Fibroblast of the conjunctiva (primary cell): ENCODE results near the gene NKX6-2.
"Not testable (repeated sequence)": the region's sequence is repeated elsewhere in the genome, so short reads cannot be mapped to it uniquely, and the experiment has no call there.

ENCODE experiments used
- DNase-seq: peaks from one replicate; pipeline ENCODE4 v3.0.0-alpha.2; 2010; ENCODE audit warnings: low read depth

Gene NKX6-2

DNA sequence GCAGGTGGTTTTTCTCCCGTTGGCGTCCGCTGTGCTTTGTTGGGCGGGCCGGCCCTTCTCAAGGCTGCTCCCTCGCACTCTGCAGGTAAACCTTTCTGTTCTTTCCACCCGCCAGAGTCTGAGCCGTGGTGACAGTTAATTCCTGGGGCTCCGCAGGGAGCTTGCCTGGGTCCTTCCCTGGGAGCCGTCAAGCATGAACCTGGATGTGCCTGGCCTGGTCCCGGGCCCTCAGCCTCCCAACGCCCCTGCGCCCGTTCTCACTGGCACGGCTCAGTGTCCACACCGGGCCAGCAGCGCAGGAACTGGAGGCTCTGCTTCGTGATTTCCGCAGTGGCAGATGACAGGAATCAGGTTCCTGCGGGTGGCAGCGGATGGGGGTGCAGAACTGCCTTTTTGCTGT, 10.9 kb upstream of the NKX6-2 start:
- DNase-seq = no peak

DNA sequence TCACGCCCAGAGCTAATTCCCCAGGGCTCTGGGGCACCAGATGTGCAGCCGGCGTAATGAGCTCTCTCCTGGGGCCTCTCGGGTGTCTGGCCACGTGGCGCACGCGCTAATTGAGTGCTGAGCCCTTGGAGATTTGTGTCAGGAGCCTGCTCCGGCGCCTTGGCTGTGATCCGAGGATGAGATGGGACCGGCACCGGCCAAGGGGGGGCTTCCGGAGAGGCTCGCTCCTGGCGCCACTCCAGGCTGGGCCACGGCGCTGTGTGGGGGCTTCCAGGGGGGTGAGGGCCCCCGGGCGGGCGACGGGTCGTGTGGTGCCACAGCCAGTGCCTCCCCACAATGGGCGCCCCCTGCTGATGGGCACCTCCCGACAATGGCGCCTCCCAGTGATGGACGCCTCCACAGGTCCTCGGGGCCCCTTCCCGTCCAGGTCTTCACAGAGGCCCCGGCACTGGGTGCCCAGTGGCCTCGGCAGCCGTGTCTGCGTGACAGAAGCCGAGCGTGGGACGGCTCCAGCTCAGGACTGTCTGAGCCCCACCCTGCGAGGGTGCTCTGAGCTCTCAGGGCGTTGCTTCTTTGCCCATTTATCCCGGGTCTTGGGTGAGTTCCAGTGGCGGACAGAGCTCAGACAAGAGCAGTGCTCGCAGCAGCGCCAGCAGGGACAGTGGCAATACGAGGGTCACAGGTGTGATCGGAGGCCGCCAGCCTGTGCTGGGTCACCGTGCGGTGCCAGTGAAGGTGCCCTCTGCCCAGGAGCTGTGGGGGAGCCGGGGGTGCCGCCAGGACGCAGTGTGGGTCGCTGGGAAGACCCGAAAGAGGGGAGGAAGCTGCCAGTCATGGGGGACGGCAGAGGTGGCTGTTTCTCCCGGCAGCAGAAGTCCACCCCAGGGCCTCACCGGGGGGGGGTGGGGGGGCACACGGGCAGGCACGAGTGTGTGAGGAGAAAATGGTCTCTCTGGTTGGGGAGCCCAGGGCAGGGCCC, 8.2 kb upstream of the NKX6-2 start:
- DNase-seq = no peak

DNA sequence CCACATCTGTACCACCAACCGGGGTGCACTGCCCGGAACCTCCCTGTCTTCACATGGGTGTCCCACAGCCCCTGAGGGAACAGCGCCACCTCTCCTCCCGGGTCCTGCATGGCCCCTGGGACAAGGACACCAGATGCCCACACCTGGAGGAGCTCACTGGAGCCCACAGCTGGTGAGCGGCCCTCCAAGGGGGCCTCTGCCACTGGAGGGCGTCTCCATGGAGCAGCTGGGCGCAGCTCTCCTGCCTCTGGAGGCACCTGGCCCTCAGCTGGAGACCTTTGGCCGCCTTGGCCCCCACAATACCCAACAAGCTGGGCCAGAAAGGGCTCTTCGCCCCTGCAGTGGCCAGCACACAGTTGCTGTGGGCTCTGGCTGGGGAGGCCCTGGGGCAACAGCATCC, 7.3 kb upstream of the NKX6-2 start:
- no peak for DNase-seq

DNA sequence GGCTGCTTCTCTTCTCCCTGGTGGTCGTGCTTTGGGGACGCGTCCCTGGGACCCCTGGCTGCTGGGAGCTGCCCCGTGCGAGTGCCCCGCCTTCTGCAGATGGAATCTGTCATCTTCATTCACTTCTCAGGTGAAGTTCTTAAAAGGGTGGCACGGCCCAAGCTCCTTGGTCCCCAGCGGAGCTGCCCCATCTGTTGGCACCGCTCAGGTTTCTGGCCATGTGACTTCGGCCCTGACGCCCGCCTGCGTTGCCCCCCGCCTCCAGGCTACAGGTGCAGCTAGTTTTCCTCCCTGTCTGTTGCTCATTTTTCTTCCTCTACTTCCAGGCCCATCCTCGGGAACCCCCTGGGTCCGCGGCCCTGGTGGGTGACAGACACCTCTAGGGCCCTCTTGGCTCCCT, 6.8 kb upstream of the NKX6-2 start:
- no peak for DNase-seq

DNA sequence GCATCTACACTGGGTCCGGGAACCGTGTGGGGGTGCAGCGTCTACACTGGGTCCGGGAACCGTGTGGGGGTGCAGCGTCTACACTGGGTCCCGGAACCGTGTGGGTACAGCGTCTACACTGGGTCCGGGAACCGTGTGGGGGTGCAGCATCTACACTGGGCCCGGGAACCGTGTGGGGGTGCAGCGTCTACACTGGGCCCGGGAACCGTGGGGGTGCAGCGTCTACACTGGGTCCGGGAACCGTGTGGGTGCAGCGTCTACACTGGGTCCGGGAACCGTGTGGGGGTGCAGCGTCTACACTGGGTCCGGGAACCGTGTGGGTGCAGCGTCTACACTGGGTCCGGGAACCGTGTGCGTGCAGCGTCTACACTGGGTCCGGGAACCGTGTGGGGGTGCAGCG, 6.2 kb upstream of the NKX6-2 start:
- DNase-seq = not testable (repeated sequence)

DNA sequence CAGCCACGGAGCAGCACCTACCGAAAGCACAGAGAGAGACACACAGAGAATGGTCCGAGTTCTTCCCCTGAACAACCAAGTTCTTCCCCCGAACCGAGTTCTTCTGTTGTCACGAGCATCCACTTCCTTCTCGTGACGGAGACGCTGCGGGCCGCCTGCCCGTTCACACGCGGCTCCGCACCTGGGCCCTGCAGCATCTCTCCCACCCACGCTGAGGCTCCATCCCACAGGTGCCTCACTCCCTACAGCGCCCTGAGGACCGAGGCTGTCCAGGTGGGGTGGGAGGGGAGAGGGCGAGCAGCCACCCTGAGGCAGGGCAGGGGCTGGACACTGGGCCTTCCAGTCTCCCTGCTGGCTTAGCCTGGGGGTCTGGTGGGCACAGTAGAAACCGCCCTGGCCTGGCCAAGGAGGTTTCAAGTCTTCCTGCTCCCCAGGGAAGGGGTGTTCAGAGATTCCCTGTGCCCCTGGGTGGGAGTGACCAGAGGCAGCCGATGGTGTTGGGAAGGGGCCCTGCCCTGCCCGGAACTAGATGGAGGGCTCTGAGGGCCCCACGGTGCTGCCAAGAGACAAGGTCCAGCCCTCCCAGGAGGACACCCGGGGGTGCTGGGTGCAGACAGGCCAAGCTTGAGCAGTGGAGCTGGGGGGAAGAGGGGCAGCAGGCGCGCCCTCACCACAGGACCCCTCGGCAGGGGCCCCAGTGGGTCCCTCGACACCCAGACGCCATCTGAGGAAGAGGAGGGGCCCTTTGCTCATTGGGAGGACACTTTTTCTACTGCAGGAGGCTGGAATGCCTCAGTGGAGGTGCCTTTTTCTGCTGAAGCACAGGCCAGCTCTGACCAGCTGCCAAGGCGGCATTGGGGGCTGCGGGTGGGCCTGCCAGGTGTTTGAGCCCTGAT, 5.2 kb upstream of the NKX6-2 start:
- DNase-seq = no peak

DNA sequence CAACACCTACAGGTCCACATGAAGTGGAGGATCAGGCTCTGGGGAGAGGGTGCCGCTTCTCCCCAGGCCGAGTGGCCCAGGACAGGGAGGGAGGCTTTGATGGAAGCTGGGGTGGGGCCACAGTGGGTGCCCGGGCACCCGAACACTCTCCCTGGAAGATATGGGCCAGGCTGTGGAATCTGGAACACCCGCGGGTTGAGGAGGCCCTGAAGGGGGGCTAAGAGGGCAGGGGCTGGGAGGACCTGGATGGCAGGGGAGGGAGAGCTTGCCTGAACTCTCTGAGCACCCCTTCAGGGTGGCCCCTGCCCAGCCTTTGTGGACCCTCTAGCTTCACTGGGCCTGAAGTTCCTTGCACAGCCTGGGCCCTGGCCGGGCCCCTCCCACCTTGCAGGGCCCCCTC, 4.5 kb upstream of the NKX6-2 start:
- no peak for DNase-seq

DNA sequence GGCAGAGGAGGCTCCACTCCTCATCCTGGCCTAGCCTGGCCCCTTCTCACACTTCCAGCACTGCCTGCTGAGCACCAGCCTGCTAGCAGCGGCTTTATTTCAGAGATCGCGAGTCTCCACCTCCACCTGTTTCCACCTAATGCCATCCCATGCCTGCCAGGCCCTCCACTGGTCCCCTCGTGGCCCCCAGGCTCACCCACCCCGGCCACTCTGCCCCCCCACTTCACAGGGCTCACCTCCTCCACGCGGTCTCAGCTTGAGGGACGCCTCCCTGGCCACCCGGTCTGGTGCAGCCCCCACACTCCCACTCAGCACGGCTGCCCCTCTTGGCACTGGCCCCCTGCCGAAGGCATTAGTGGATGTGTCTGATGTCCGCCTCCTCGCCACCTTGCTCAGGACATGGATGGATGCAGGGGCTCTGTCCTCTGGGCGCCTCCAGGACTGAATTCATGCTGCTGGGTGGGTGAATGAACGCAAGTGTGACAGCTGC, 3.8 kb upstream of the NKX6-2 start:
- DNase-seq = no peak

DNA sequence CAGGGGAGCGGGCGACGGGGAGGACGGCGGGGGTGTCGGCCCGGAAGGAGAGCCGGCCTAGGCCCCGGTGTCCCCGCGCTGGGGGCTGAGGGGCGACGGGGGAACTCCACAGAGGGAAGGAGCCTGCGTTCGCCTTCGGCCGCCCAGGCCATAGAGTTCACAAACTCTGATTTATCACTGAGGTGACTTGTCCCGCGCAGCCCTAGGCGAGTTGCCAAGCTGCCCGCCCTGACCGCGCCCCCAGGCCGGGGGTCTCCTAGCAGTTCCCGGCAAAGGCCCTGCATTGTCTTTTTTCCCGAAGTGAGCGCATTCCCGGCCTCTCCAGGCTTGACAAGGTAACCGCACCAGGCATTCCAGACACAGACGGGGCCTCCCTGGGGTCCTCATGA, 2.9 kb upstream of the NKX6-2 start:
- DNase-seq = no peak

DNA sequence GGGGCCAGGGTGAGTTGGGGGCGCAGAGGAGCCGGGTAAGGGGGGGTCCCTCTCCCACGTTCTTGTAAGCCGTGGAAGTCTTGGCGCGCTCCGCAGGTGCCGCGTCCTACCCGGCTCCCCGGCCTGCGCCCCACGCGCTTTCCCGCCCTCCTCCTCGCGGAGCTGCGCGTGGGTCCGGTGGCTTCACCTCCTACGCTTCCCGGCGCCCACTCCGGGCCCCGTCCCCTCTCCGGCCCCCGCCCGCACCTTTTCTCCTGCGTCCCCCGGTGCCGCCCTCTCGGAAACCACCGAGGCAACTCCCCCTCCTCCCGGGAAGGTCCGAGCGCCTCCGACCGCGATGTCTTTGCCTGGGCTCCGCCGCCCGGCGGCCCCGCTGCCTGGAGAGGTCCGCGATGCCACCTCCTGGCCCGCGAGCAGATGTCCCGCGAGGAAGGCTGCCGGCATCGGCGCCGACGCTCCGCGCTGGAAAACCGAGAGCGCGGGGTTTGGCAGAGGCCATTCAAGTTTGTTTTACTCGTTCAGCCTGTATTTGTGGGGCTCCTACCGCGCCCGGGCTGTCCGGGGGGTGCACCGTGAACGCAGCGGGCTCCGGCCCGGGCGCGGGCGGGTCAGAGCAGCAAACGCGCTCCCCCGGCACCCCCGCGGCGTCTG, 2.4 kb upstream of the NKX6-2 start:
- DNase-seq = no peak

DNA sequence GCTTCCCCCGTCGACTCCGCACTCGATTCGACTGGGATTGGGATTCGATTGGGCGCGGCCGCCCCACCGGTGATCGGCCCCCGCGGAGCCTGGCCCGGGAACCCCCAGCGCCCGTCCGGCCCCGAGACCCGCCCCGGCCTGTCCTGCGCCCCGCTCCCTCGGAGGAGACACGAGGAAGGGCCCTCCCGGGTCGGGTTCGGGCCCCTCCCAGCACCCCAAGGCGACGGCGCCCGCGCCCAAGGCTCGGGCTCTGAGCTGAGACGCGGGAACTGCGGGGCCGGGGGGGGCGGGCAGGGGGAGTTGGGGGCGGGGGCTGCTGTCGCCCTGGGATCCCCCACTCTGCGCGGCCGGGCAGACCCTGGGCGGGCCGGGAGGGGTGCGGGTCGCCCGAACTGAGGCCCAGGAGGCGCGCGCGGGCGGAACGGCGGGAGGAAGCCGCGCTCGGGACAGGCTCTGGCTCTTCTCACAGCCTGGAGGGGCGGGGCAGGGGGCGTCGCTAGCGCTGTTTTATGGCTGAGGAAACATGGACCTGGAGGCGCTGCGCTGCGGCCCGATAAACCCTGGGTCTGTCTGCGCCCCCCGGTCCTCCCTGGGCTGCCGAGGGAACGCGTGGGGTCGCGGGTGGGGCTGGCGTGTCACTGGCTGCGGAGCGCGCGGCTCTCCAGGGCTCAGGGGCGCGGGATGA, 1.7 kb upstream of the NKX6-2 start:
- no peak for DNase-seq

DNA sequence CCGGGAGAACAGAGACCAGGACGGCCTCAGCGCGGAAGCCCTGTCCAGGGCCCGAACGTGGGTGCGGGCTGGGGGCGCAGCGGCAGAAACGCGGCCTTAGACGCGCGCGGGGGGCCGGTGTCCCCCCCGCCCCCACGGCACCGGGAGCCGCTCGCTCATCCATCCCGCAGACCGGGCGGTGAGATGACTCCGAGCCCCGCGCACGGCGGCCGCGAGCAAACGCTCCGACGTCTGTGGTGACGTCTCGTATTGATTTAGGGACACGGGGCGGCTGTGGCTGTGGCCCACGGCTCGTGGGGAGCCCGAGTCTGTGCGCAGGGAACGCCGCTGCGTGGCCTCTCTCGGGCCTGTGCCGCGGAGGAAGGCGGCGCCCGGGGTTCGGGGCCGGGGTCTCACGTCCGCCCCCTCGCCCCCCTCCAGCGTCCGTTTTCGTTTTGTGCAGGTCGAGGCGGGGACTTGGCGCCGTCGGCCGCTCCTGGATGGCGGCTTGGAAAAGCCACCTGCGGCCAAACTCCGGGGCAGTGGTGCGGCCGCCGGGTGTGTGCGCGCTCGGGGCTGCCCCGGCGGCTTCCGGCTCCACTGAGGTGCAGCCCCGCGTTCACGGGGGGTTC, 1.0 kb upstream of the NKX6-2 start:
- DNase-seq = no peak

DNA sequence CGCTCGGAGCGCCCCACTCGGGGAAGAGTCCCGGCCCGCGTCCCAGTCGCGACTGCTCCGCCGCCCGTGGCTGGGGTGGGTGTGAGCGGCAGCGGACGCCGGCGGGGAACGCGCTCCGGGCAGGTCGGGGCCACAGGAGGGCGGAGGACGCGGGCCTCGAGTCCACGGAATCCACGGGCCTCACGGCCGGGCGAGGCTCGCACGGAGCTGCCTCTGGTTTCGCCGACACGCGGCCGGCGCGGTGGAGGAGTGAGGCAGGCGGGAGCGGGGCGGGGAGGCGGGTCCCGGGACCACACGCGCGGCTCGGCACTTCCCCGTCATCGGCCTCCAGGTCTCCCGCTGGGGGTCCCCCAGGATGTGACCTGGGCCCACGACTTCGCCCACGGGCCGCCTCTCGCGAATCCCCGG, 533 bp upstream of the NKX6-2 start:
- no peak for DNase-seq

DNA sequence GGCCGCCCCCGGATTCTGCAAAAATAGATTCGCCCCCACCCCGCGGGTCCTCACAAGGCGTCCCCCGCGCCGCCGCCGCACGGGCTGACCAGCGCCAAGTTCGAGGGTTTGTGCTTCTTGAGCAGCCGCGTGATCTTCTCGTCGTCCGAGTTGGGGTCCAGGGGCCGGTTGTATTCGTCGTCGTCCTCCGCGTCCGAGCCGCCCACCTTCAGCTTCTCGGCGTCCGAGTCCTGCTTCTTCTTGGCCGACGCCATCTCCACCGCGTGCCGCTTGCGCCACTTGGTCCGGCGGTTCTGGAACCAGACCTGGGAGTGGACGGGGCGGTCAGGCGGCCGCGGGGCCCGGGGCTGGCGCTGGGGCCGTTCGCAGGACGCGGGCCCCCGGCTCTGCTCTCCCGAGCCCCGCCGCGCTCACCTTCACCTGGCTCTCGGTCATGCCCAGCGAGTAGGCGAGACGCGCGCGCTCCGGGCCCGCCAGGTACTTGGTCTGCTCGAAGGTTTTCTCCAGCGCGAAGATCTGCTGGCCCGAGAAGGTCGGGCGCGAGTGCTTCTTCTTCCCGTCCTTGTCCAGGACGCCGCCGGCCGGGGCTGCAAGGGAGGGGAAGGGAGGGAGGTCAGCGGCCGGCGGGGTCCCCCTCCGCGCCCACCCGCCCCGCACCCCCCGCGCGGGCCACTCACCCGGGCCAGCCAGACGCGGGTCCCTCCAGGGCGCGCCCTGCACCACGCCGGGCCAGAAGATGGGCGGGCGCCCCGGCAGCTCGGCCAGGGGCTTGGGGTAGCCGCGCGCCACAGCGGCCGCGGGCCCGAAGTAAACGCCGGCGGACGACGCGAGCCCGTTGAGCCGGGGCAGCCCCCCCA, 853 bp downstream of the NKX6-2 start:
- no peak for DNase-seq

DNA sequence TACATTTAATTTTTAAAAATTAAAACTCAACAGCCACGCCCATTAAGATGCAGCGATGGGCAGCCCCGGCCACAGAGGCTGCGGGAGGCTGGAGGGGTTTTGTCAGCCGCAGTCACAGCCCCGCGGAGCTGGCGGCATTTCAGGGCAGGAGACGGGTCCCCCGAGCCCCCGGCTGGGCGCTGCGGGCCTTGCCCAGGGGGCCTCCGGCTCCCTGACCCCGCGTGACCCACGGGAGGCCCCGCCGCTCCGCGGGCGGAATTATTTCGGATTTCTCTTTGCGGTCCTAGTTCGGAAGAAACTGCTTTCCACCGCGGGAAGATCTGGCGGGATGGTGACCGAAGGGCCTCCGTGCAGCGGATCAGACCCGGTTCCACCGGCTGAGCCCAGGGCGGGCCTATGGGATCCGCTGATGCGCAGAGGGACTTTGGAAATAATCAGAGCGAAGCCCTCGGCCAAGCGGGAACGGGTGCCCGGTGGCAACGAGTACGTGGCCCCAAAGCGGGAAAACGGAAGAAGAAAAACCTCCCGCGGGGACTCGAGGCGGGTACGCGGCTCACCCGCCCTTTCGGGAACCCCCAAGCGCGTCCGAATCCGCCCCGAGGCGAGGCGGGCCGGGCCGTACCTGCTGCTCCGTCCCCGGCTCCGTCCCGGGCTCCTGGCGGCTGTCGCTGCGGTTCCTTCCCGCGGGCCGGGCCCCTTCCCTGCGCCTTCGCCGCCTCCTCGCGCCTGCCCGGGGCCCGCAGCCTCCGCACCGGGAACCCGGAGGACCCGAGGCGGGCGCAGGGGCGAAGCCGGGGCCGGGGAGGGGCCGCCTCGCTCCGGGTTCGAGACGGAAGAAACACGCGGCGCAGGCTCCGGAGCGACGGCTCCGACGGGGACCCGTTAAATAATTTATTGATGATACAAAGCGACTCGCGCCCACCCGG, 1.7 kb downstream of the NKX6-2 start:
- DNase-seq = no peak

DNA sequence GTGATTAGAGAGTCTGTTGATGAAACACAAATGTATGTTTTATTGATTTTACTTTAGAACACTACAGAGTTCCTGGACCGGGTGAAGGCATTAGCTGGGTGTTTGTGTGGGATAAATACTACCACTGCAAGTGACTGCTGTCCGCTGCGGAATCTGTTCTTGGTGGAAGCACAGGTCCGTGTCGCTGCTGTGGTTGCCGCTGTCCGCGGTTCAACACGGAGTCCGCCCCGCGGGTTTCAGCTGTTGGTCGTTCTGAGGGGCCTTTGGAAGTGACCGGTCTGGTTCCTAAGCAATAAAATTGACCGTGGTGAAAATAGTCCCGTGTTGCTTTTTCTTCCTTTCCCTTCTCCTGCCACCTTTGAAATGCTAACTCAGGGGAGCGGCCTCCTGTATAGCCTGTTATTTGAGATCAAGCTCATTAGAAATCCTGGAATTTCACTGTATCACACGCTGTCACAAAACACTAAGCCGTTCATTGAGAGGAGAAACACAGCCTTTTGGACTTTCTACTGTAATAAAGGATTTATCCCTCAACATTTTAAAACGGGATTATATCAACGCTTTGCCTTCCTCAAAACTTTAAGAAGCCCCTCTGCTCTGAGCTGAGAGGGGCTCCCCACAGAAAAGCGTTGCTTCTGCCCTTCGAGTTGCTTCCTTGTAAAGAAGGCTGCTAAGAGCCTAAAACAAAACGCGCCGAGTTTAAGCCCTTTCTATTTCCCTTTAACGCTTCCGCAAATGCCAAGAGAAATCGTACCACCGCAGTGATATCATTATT, 2.6 kb downstream of the NKX6-2 start:
- DNase-seq = no peak

DNA sequence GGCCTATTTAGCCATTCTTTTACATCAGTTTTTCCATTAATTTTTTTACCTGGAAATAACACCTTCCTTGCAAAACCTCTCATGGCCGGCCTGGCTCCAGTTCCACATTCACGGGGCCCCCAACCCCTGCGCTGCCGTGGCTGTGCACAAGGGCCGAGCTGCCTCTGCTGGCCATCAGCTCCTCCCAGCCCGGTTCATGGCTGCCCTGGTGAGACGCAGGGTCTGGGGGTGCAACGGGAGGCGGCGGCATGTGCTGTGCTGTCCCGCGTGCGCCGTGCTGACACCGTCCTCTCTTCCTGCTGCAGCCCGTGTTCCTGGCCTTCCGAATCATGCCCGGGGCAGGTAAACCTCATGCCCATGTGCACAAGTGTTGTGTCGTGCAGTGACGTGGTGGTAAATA, 4.4 kb downstream of the NKX6-2 start:
- no peak for DNase-seq

DNA sequence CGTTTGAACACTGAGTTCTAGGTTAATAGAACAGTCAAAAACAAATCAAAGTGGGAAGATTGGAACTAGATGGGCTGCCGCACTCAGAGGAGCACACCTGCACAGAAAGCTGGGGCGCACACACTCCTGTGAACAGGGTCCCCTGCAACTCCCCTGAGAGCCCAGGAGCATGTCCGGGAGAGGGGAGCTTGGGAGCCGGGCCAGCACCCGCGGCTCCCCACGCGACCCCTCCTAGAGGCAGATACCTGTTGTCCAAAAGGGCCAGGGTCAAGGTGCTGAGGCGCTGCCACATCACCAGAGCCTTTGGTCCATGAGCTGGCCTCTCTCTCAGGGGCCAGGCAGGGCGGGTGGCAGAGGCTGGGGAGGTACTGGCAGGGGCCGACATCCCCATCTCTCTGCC, 5.6 kb downstream of the NKX6-2 start:
- no peak for DNase-seq
